BE2C (cell line): ENCODE results near the gene EFCAB8.

Source experiments
- DNase-seq: peaks from one replicate; pipeline ENCODE4 v3.0.0-alpha.2; 2020
- H3K27me3 ChIP-seq: fragments of 250-450 bp; sonication (Bioruptor Pico); 2 replicates; pipeline ENCODE4 v1.5.1; 2020; ENCODE audit warnings: mild to moderate bottlenecking
- H3K36me3 ChIP-seq: fragments of 250-450 bp; sonication (Bioruptor Pico); 2 replicates; pipeline ENCODE4 v1.5.1; 2020; ENCODE audit warnings: mild to moderate bottlenecking
- H3K4me1 ChIP-seq: fragments of 250-450 bp; sonication (Bioruptor Pico); 2 replicates; pipeline ENCODE4 v1.5.1; 2020
- H3K4me3 ChIP-seq: 2 replicates; pipeline ENCODE4 v1.5.1; 2011; ENCODE audit warnings: low read depth, low read length
- H3K9me3 ChIP-seq: fragments of 250-450 bp; sonication (Bioruptor Pico); 2 replicates; pipeline ENCODE4 v1.5.1; 2020
- TF ChIP-seq, protein P1 (sequence below): IDR thresholded peaks from 2 replicates; pipeline ENCODE4 v1.5.1; 2012; ENCODE audit warnings: mild to moderate bottlenecking, low read depth, low read length

The EFCAB8 gene

DNA sequence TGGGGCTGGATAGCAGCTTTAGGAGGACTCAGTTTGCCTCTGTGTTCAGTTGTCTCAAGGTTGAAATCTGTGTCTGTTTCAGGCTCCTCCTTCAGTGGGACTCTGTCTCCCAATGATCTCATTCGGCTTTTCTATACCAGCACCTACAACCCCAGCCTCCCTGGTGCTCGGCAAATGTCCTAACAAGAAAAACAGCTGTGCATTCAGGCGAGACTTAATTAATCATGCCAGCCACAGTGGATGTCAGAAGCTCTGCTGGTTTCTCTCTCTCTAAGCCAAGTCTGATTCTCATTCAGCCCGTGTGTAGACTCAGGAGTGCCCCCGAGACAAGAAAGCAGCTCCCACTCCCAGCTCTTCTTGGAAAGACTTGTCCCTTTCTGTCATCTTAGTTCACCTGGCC lies 98.7 kb downstream of the EFCAB8 start:
- Histone ChIP-seq H3K4me1 (no peaks in the 10 kb centered on the region), H3K36me3 (no peaks in the 10 kb centered on the region), H3K9me3 (no peaks in the 10 kb centered on the region; the same call in 1 of the 2 replicates), H3K27me3 (0 out of 2 replicates have a peak, but pooled peaks cover 2% of the 10 kb centered on the region), H3K4me3 (no peak overlapping the region)
- TF ChIP-seq, protein P1, sequence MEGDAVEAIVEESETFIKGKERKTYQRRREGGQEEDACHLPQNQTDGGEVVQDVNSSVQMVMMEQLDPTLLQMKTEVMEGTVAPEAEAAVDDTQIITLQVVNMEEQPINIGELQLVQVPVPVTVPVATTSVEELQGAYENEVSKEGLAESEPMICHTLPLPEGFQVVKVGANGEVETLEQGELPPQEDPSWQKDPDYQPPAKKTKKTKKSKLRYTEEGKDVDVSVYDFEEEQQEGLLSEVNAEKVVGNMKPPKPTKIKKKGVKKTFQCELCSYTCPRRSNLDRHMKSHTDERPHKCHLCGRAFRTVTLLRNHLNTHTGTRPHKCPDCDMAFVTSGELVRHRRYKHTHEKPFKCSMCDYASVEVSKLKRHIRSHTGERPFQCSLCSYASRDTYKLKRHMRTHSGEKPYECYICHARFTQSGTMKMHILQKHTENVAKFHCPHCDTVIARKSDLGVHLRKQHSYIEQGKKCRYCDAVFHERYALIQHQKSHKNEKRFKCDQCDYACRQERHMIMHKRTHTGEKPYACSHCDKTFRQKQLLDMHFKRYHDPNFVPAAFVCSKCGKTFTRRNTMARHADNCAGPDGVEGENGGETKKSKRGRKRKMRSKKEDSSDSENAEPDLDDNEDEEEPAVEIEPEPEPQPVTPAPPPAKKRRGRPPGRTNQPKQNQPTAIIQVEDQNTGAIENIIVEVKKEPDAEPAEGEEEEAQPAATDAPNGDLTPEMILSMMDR = no peak
- DNase-seq = no peak

DNA sequence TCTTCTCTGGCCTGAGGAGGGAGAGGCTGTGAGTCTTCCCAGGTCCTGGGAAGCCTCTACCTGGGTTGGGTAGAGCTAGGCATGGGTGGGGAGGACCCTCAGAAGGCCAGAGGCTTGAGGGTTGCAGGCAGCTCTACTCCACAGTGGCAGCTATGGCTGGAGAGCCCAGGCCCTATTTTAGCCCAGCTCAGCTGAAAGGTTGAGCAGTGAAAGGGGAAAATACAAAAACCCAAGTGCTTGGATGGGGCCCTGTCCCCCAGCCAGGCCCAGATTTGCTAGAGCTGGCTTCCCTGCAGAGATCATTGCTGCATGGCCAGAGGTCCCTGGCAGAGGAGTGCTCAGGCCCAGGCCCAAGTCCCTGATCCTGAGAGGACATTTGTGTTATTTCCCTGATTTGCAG lies 99.9 kb downstream of the EFCAB8 start:
- H3K4me1 ChIP-seq = no peaks in the 10 kb centered on the region
- H3K9me3 ChIP-seq = no peaks in the 10 kb centered on the region; the same call in 1 of the 2 replicates
- no peaks in the 10 kb centered on the region for H3K36me3 ChIP-seq
- TF ChIP-seq, protein P1 = no peak
- no peak for DNase-seq
- H3K4me3 ChIP-seq = no peak overlapping the region
- peaks cover 2% of the 10 kb centered on the region; the same call in 1 of the 2 replicates for H3K27me3 ChIP-seq

DNA sequence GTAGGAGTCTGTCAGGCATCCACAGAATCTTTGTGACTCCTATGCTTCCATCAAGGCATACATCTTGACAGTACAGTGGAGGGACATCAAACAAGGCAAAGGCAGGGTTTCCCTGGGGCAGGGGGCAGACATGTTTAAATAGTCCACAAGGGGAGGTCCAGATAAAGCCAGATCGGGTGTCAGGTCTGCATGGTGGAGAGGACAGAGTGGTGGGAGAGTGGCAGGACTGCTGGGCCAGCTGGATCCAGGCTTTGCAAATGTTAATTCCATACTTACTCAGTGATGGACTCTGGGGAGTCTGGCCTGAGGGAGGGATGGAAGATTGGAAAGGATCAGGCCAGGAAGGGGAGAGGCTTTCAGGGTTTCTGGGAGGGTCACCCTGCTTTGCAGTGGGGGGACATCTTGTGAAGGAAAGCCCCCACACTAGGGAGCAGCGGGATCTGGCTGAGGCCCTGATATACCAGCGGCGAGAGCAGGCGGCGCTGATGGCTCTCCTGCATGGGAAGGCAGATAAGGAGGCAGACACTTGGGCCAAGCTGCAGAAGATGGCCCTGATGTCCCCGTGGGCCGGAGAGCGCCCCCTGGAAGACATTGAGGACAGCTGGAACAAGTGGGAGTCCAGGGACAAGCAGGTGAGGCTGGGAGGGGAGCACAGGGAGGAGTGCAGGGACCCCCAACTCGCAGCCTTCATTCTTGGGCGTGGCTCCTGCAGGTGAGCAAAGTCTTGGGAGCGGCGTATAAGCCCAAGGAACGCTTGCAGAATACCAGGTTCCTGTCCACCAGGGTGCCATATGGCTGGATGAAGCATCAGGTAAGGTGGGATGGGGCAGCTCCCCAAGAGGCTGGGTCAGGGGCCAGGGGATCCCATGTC lies 100.9 kb downstream of the EFCAB8 start:
- no peak for DNase-seq
- TF ChIP-seq, protein P1 = no peak
- H3K36me3 ChIP-seq = no peaks in the 10 kb centered on the region
- no peaks in the 10 kb centered on the region for H3K4me1 ChIP-seq
- no peaks in the 10 kb centered on the region; the same call in 1 of the 2 replicates for H3K9me3 ChIP-seq
- H3K27me3 ChIP-seq = no peaks in the 10 kb centered on the region; the same call in 1 of the 2 replicates
- no peak overlapping the region for H3K4me3 ChIP-seq

DNA sequence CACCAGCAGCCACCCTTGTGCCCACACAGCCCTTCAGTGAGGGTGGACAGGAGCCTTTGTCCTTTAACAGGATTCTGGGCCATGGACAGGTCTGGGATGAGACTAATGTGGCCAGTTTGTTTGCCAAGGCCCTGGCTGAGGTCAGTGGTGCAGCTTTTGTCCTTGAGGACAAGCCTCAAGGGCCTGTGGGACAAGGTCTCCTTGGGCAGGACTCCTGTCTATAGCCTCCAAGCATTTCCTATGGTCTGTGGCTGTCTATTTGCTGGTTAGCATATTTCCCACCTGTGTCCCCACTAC lies 101.4 kb downstream of the EFCAB8 start:
- no peak for DNase-seq
- no peaks in the 10 kb centered on the region for H3K4me1 ChIP-seq
- TF ChIP-seq, protein P1 = no peak
- no peaks in the 10 kb centered on the region; the same call in 1 of the 2 replicates for H3K27me3 ChIP-seq
- H3K4me3 ChIP-seq = no peak overlapping the region
- no peaks in the 10 kb centered on the region; the same call in 1 of the 2 replicates for H3K9me3 ChIP-seq
- no peaks in the 10 kb centered on the region for H3K36me3 ChIP-seq

DNA sequence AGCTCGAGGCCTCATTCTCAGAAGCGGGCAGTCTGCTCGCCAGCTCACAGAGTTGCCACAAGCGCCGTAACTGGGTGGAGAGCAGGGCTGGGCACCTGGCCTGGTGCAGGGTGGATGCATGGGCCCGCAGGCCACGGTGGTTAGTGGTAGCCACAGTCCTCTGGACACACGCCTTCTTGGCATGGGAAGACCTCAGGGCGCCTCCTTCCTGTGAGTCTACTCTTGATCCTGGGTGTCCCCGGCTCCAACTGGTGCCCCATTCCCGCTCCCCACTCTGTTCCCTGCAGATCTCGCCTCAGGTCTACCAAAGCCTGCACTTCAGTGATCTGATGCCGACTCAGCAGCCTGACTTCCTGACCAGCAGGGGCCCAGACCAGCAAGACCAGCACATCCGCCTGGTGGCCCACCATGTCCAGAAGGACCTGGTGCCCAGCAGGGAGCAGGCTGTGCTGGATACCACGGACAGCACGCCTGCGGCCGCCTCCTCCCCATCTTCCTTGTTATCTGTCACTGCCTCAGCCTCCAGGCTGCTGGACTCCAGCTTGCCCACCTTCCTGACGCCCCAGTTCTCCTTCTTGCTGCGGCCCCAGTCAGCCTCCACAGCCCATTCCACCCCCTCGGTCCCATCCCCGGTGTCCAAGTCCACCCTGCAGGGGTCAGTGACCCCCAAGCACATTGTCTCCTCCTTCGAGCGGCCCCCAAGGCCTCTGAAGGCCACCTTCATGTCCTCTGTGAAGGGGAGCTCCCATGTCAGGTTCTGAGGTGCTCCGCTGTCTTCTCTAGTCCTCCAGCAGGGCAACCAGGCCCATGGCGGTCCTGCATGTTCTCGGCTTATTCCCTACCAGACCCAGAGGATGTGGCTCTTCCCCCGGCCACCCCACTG lies 102.4 kb downstream of the EFCAB8 start:
- H3K4me1 ChIP-seq = no peaks in the 10 kb centered on the region
- TF ChIP-seq, protein P1 = no peak

More for the DNA sequence above, 102.4 kb downstream of the EFCAB8 start:
- no peak for DNase-seq
- H3K27me3 ChIP-seq = no peaks in the 10 kb centered on the region; the same call in 1 of the 2 replicates
- no peak overlapping the region for H3K4me3 ChIP-seq
- H3K36me3 ChIP-seq = no peaks in the 10 kb centered on the region
- H3K9me3 ChIP-seq = no peaks in the 10 kb centered on the region
